Mesodermal cell (in vitro differentiated cells): ENCODE data around the gene PP2D1.
"Not testable (repeated sequence)": the region's sequence is repeated elsewhere in the genome, so short reads cannot be mapped to it uniquely, and the experiment has no call there.

Experiments
- H3K27ac ChIP-seq: 2 replicates; pipeline ENCODE4 v1.7.0; 2013; ENCODE audit warnings: mild to moderate bottlenecking, low read depth, low read length, moderate library complexity; ENCODE audit not compliant: severe bottlenecking
- H3K36me3 ChIP-seq: 2 replicates; pipeline ENCODE4 v1.7.1; 2013; ENCODE audit warnings: mild to moderate bottlenecking, low read length, moderate library complexity; ENCODE audit not compliant: control insufficient read depth, insufficient read depth
- H3K4me1 ChIP-seq: one replicate; pipeline ENCODE4 v1.7.1; 2013; ENCODE audit warnings: mild to moderate bottlenecking, low read length; ENCODE audit not compliant: insufficient read depth, control insufficient read depth, poor library complexity, severe bottlenecking
- H3K4me3 ChIP-seq: 2 replicates; pipeline ENCODE4 v1.7.0; 2013; ENCODE audit warnings: low read length, control low read depth, mild to moderate bottlenecking; ENCODE audit not compliant: insufficient read depth, poor library complexity, severe bottlenecking; ENCODE audit errors: extremely low read depth
- H3K9me3 ChIP-seq: 2 replicates; pipeline ENCODE4 v1.7.1; 2013; ENCODE audit warnings: mild to moderate bottlenecking, low read length, moderate library complexity; ENCODE audit not compliant: control insufficient read depth
- WGBS, 2 experiments: methylation state at CpG; one replicate each; pipeline ENCODE4 v1.1.5; 2013; ENCODE audit warnings: missing lambda C conversion rate in 2 of 2; ENCODE audit not compliant: insufficient coverage in 2 of 2; 5-methylcytosine and 5-hydroxymethylcytosine counted together

The PP2D1 gene

GRCh38 chr3:20022954-20023622 lies 11.0 kb upstream of the PP2D1 start:
- no peaks in the 10 kb centered on the region for H3K4me1 ChIP-seq
- peak overlapping the region; percentile 5 for H3K27ac ChIP-seq
- no peak overlapping the region for H3K4me3 ChIP-seq
- no peaks in the 10 kb centered on the region for H3K36me3 ChIP-seq
- 92 to 100% methylated on average over 1 to 2 of the region's 2 CpGs for WGBS, 2 experiments
- no peaks in the 10 kb centered on the region for H3K9me3 ChIP-seq

GRCh38 chr3:20016076-20016475 lies 4.0 kb upstream of the PP2D1 start:
- not testable (repeated sequence) for H3K4me1 ChIP-seq, H3K36me3 ChIP-seq, H3K9me3 ChIP-seq, H3K4me3 ChIP-seq, H3K27ac ChIP-seq
- WGBS, 2 experiments, result 100% methylated on average over 1 of the region's 3 CpGs; no CpG with 5 or more reads in 1 of the 2 experiments

DNA sequence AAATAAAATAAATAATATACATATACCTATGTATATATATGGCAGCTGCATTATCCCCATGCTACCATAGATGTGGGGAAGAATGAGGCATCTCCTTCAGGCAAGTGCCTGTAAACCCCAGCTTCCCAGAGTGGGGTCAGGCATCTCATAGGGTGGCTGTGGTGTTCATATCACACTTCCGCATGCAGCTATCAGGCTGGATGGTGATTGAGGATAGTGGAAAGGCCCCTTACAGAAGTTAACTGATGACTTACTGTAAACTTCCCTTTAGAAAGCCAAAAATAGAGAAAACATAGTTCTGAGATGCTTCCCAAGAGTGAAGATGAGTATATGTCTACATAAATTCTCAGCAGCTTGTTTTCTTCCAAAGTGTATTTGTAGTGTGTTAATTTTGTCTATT lies 3.5 kb upstream of the PP2D1 start:
- H3K36me3 ChIP-seq, result no peaks in the 10 kb centered on the region
- WGBS, 2 experiments, result 100% methylated on average over 1 of the region's 1 CpG; no CpG with 5 or more reads in 1 of the 2 experiments
- H3K27ac ChIP-seq, result no peak overlapping the region
- no peaks in the 10 kb centered on the region for H3K4me1 ChIP-seq
- H3K9me3 ChIP-seq, result no peaks in the 10 kb centered on the region
- no peak overlapping the region for H3K4me3 ChIP-seq

GRCh38 chr3:20013396-20013795 lies 1.3 kb upstream of the PP2D1 start:
- no peak overlapping the region for H3K27ac ChIP-seq
- no peaks in the 10 kb centered on the region for H3K9me3 ChIP-seq
- WGBS, 2 experiments, result 100% methylated on average over 1 of the region's 1 CpG
- no peaks in the 10 kb centered on the region for H3K36me3 ChIP-seq
- H3K4me3 ChIP-seq, result no peak overlapping the region
- H3K4me1 ChIP-seq, result no peaks in the 10 kb centered on the region

DNA sequence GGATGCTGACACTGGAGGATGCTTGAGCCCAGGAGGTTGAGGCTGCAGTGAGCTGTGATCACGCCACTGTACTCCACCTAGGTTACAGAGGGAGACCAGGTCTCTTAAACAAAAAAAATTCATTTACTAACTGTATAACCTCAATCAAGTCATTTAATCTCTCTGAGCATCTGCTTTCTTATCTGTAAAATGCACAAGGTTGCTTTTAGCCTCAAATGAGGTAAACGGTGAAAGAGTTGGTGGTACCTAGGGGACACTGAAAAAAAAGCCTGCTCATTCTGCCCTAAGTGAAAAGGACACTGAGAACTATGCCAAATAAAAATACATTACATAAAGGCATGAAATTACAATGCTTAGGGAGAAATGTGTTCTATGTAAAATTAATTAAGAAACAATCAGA lies 3.4 kb downstream of the PP2D1 start:
- H3K9me3 ChIP-seq, result no peaks in the 10 kb centered on the region
- no peak overlapping the region for H3K4me3 ChIP-seq
- no peaks in the 10 kb centered on the region for H3K4me1 ChIP-seq
- no peak overlapping the region for H3K27ac ChIP-seq
- WGBS, 2 experiments, result 100% methylated on average over 1 of the region's 2 CpGs
- no peaks in the 10 kb centered on the region for H3K36me3 ChIP-seq

- WGBS, 2 experiments, result 87 to 96% methylated on average over 19 of the region's 20 CpGs
- H3K36me3 ChIP-seq, result no peaks in the 10 kb centered on the region
Observed at GRCh38 chr3:20007960-20008359, 4.1 kb downstream of the PP2D1 start.

GRCh38 chr3:20001932-20002331 lies 10.1 kb downstream of the PP2D1 start:
- WGBS, 2 experiments, result 80% methylated on average over 1 of the region's 3 CpGs; no CpG with 5 or more reads in 1 of the 2 experiments
- Histone ChIP-seq H3K4me1 (no peaks in the 10 kb centered on the region), H3K9me3 (no peaks in the 10 kb centered on the region), H3K4me3 (no peak overlapping the region), H3K36me3 (no peaks in the 10 kb centered on the region), H3K27ac (no peak overlapping the region)

More at GRCh38 chr3:20007960-20008359, 4.1 kb downstream of the PP2D1 start:
- Histone ChIP-seq H3K4me1 (no peaks in the 10 kb centered on the region), H3K4me3 (no peak overlapping the region), H3K27ac (no peak overlapping the region), H3K9me3 (no peaks in the 10 kb centered on the region)

DNA sequence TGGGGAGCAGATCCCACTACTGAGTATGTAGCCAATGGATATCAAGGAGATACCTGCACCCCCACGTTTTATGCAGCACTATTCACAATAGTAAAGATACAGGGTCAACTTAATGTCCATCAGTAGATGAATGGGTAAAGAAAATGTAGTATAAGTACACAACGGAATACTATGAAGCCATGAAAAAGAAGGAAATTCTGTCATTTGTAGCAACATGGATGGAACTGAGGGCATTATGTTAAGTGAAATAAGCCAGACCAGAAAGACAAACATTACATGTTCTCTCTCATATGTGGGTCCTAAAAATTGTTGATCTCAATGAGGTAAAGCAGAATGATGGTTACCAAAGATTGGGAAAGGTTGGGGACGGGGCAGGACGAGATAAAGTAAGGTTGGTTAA lies 14.6 kb downstream of the PP2D1 start:
- Histone ChIP-seq H3K9me3 (no peaks in the 10 kb centered on the region), H3K4me3 (no peak overlapping the region), H3K27ac (no peak overlapping the region), H3K36me3 (no peaks in the 10 kb centered on the region), H3K4me1 (no peaks in the 10 kb centered on the region)
- 72 to 87% methylated on average over 3 of the region's 4 CpGs for WGBS, 2 experiments

DNA sequence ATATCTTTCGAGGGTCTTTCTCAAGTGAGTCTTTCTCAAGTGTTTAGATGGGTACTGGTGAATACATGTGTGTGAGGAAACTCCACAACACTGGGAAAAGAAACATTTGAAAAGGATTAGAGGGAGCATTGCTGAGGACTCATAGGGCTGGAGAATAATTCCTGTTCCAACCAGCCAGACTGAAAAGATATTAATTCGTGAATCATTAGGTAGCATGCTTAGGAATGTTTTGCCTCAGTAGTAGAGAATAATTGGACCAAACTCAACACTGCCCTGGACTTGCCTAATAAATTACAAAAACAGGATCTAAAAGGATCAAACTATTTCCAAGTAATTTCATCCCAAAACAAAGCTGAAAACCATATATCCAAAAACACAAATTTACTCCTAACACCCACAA lies 17.3 kb downstream of the PP2D1 start:
- no peak overlapping the region for H3K27ac ChIP-seq
- H3K36me3 ChIP-seq, result no peaks in the 10 kb centered on the region
- no peaks in the 10 kb centered on the region for H3K9me3 ChIP-seq
- no peaks in the 10 kb centered on the region for H3K4me1 ChIP-seq
- no peak overlapping the region for H3K4me3 ChIP-seq
- 89 to 93% methylated on average over 1 of the region's 2 CpGs for WGBS, 2 experiments

GRCh38 chr3:19988904-19989303 lies 23.2 kb downstream of the PP2D1 start:
- H3K27ac ChIP-seq, H3K4me1 ChIP-seq, H3K9me3 ChIP-seq, H3K4me3 ChIP-seq: not testable (repeated sequence)
- peaks cover 18% of the 10 kb centered on the region for H3K36me3 ChIP-seq
- 96% methylated on average over 7 to 8 of the region's 8 CpGs for WGBS, 2 experiments

- Histone ChIP-seq H3K4me1 (no peaks in the 10 kb centered on the region), H3K27ac (no peak overlapping the region), H3K36me3 (peaks cover 62% of the 10 kb centered on the region), H3K4me3 (no peak overlapping the region), H3K9me3 (no peaks in the 10 kb centered on the region)
- 94 to 100% methylated on average over 2 of the region's 3 CpGs for WGBS, 2 experiments
Observed at GRCh38 chr3:19972054-19972453, 40.0 kb downstream of the PP2D1 start.
